HEK293 (cell line): ENCODE results near the gene MKLN1.

Source experiments
- CTCF ChIA-PET: fragments of 350-600 bp; formaldehyde crosslinking; extraction: SDS; loops from one replicate; lab custom pipeline; 2021; ENCODE audit warnings: antibody characterized with exemption; lab: Yijun Ruan, JAX
- POLR2A ChIA-PET: fragments of 300-600 bp; formaldehyde crosslinking; extraction: SDS; loops from one replicate; lab custom pipeline; 2020; ENCODE audit warnings: antibody characterized with exemption, inconsistent platforms; lab: Yijun Ruan, JAX
- H3K27ac ChIP-seq: fragments of 200-500 bp; sonication (Bioruptor generic); 2 replicates; pipeline ENCODE4 v1.5.1; 2014; ENCODE audit warnings: low read depth, low read length, control low read depth, inconsistent platforms; ENCODE audit errors: extremely low read depth
- H3K36me3 ChIP-seq, 2 experiments: fragments of 200-500 bp in 1 of 2; sonication (Bioruptor generic) in 1 of 2; 1 replicate in 1 of 2; 2 replicates in 1 of 2; pipeline ENCODE4 v1.5.1; 2014 to 2017; ENCODE audit warnings: inconsistent platforms in 2 of 2, low read length in 2 of 2; ENCODE audit not compliant: control insufficient read depth in 2 of 2, insufficient read depth in 1 of 2
- H3K4me1 ChIP-seq: fragments of 200-500 bp; sonication (Bioruptor generic); 2 replicates; pipeline ENCODE4 v1.5.1; 2014; ENCODE audit warnings: mild to moderate bottlenecking, low read length, inconsistent platforms; ENCODE audit not compliant: control insufficient read depth, insufficient read depth
- H3K4me3 ChIP-seq: 2 replicates; pipeline ENCODE4 v1.5.1; 2011; ENCODE audit warnings: low read depth, mild to moderate bottlenecking, control low read depth, low read length, moderate library complexity
- H3K9me3 ChIP-seq: fragments of 200-500 bp; sonication (Bioruptor generic); 2 replicates; pipeline ENCODE4 v1.5.1; 2014; ENCODE audit warnings: low read depth, low read length, inconsistent platforms; ENCODE audit not compliant: control insufficient read depth, insufficient read depth
- EGR2 ChIP-seq: fragments of 450-650 bp; formaldehyde crosslinking; IDR thresholded peaks from 2 replicates; pipeline ENCODE4 v1.5.1; 2016; ENCODE audit warnings: low read depth, missing biosample characterization, missing genetic modification characterization
- GLI4 ChIP-seq: fragments of 450-650 bp; formaldehyde crosslinking; IDR thresholded peaks from 2 replicates; pipeline ENCODE4 v1.5.1; 2016; ENCODE audit warnings: missing biosample characterization, missing genetic modification characterization
- KLF16 ChIP-seq: fragments of 450-650 bp; formaldehyde crosslinking; IDR thresholded peaks from 2 replicates; pipeline ENCODE4 v1.5.1; 2017; ENCODE audit warnings: missing biosample characterization, missing genetic modification characterization
- KLF8 ChIP-seq: fragments of 450-650 bp; formaldehyde crosslinking; IDR thresholded peaks from 2 replicates; pipeline ENCODE4 v1.5.1; 2016; ENCODE audit warnings: missing biosample characterization, missing genetic modification characterization
- KLF9 ChIP-seq: fragments of 450-650 bp; formaldehyde crosslinking; IDR thresholded peaks from 2 replicates; pipeline ENCODE4 v1.5.1; 2016; ENCODE audit warnings: missing biosample characterization, missing genetic modification characterization, low read depth
- SP3 ChIP-seq: fragments of 450-650 bp; formaldehyde crosslinking; IDR thresholded peaks from 2 replicates; pipeline ENCODE4 v1.5.1; 2016; ENCODE audit warnings: missing biosample characterization, missing genetic modification characterization
- YY2 ChIP-seq: fragments of 450-650 bp; formaldehyde crosslinking; IDR thresholded peaks from 2 replicates; pipeline ENCODE4 v1.5.1; 2016; ENCODE audit warnings: missing biosample characterization, missing genetic modification characterization
- ZBTB10 ChIP-seq: fragments of 450-650 bp; formaldehyde crosslinking; IDR thresholded peaks from 2 replicates; pipeline ENCODE4 v1.5.1; 2016; ENCODE audit warnings: missing biosample characterization, missing genetic modification characterization
- ZBTB21 ChIP-seq: fragments of 450-650 bp; formaldehyde crosslinking; IDR thresholded peaks from 2 replicates; pipeline ENCODE4 v1.5.1; 2017; ENCODE audit warnings: missing biosample characterization, missing genetic modification characterization
- ZBTB8A ChIP-seq: fragments of 450-650 bp; formaldehyde crosslinking; IDR thresholded peaks from 2 replicates; pipeline ENCODE4 v1.5.1; 2016; ENCODE audit warnings: missing biosample characterization, missing genetic modification characterization
- ZFP37 ChIP-seq: fragments of 450-650 bp; formaldehyde crosslinking; IDR thresholded peaks from 2 replicates; pipeline ENCODE4 v1.5.1; 2016; ENCODE audit warnings: missing biosample characterization, missing genetic modification characterization
- ZNF121 ChIP-seq: fragments of 450-650 bp; formaldehyde crosslinking; IDR thresholded peaks from 2 replicates; pipeline ENCODE4 v1.5.1; 2016; ENCODE audit warnings: missing biosample characterization, missing genetic modification characterization
- ZNF132 ChIP-seq: fragments of 450-650 bp; formaldehyde crosslinking; IDR thresholded peaks from 2 replicates; pipeline ENCODE4 v1.5.1; 2017; ENCODE audit warnings: missing biosample characterization, missing genetic modification characterization, borderline replicate concordance
- ZNF341 ChIP-seq: fragments of 450-650 bp; formaldehyde crosslinking; IDR thresholded peaks from 2 replicates; pipeline ENCODE4; 2016; ENCODE audit warnings: low read depth, missing biosample characterization, missing genetic modification characterization
- ZNF391 ChIP-seq: fragments of 450-650 bp; formaldehyde crosslinking; IDR thresholded peaks from 2 replicates; pipeline ENCODE4 v1.5.1; 2016; ENCODE audit warnings: low read depth, missing biosample characterization, missing genetic modification characterization, borderline replicate concordance
- ZNF394 ChIP-seq: fragments of 450-650 bp; formaldehyde crosslinking; IDR thresholded peaks from 2 replicates; pipeline ENCODE4 v1.5.1; 2016; ENCODE audit warnings: missing biosample characterization, missing genetic modification characterization, mild to moderate bottlenecking, moderate library complexity, borderline replicate concordance
- ZNF600 ChIP-seq: fragments of 450-650 bp; formaldehyde crosslinking; IDR thresholded peaks from 2 replicates; pipeline ENCODE4 v1.5.1; 2016; ENCODE audit warnings: missing biosample characterization, missing genetic modification characterization
- ZNF629 ChIP-seq: fragments of 450-650 bp; formaldehyde crosslinking; IDR thresholded peaks from 2 replicates; pipeline ENCODE4 v1.5.1; 2017; ENCODE audit warnings: missing biosample characterization, missing genetic modification characterization
- ZNF692 ChIP-seq: fragments of 450-650 bp; formaldehyde crosslinking; IDR thresholded peaks from 2 replicates; pipeline ENCODE4 v1.5.1; 2016; ENCODE audit warnings: missing biosample characterization, missing genetic modification characterization
- ZNF701 ChIP-seq: fragments of 450-650 bp; formaldehyde crosslinking; IDR thresholded peaks from 2 replicates; pipeline ENCODE4 v1.5.1; 2016; ENCODE audit warnings: missing biosample characterization, missing genetic modification characterization
- ZNF792 ChIP-seq: fragments of 450-650 bp; formaldehyde crosslinking; IDR thresholded peaks from 2 replicates; pipeline ENCODE4 v1.5.1; 2016; ENCODE audit warnings: missing biosample characterization, missing genetic modification characterization
- ZSCAN30 ChIP-seq: fragments of 450-650 bp; IDR thresholded peaks from 2 replicates; pipeline ENCODE4 v1.5.1; 2018; ENCODE audit warnings: missing biosample characterization, mild to moderate bottlenecking, missing genetic modification characterization, moderate library complexity
- TF ChIP-seq, protein P1 (sequence below): fragments of 450-650 bp; formaldehyde crosslinking; IDR thresholded peaks from 2 replicates; pipeline ENCODE4 v1.5.1; 2016; ENCODE audit warnings: missing biosample characterization, missing genetic modification characterization
- TF ChIP-seq, protein P2 (sequence below): fragments of 450-650 bp; formaldehyde crosslinking; IDR thresholded peaks from 2 replicates; pipeline ENCODE4 v1.5.1; 2016; ENCODE audit warnings: missing biosample characterization, missing genetic modification characterization
- TF ChIP-seq, protein P3 (sequence below): fragments of 450-650 bp; formaldehyde crosslinking; IDR thresholded peaks from 2 replicates; pipeline ENCODE4; 2016; ENCODE audit warnings: missing biosample characterization, missing genetic modification characterization

Gene MKLN1

GRCh38 chr7:131327626-131328376 is at the start of gene MKLN1:
Gene MKLN1 (plus strand): TSS chr7:131327876. CDS start chr7:131327900, 24 bp downstream.
- Histone ChIP-seq H3K27ac (peak within 1 kb of the TSS; percentile 95), H3K4me1 (no peaks in the 10 kb centered on the region), H3K4me3 (peak within 1 kb of the TSS; percentile 93), H3K36me3 (no peaks in the 10 kb centered on the region), H3K9me3 (no peaks in the 10 kb centered on the region)
- ChIA-PET POLR2A (interaction anchor here (0.9 to 1.4 kb wide), 8 partner anchors 8 to 424 kb away, joined by 3 to 5 read pairs (median 3); no protein-coding TSS in a partner anchor), CTCF (interaction anchor here (0.7 to 1.3 kb wide), 4 partner anchors 31 to 259 kb away, joined by 3 to 5 read pairs (median 4); no protein-coding TSS in a partner anchor)
- TF ChIP-seq ZNF132 (tag by site-specific recombination), result no peak
- TF ChIP-seq KLF9 (tag by site-specific recombination), result peak; percentile 90
- peak; percentile 85 for TF ChIP-seq KLF8 (tag by site-specific recombination)
- TF ChIP-seq, protein P1, sequence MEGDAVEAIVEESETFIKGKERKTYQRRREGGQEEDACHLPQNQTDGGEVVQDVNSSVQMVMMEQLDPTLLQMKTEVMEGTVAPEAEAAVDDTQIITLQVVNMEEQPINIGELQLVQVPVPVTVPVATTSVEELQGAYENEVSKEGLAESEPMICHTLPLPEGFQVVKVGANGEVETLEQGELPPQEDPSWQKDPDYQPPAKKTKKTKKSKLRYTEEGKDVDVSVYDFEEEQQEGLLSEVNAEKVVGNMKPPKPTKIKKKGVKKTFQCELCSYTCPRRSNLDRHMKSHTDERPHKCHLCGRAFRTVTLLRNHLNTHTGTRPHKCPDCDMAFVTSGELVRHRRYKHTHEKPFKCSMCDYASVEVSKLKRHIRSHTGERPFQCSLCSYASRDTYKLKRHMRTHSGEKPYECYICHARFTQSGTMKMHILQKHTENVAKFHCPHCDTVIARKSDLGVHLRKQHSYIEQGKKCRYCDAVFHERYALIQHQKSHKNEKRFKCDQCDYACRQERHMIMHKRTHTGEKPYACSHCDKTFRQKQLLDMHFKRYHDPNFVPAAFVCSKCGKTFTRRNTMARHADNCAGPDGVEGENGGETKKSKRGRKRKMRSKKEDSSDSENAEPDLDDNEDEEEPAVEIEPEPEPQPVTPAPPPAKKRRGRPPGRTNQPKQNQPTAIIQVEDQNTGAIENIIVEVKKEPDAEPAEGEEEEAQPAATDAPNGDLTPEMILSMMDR (tag by site-specific recombination), result peak; percentile 41
- peak; percentile 98 for TF ChIP-seq ZNF692 (tag by site-specific recombination)
- peak; percentile 70; the same call in 1 of the 2 replicates for TF ChIP-seq ZNF792
- TF ChIP-seq ZNF629, result peak; percentile 47; the same call in 1 of the 2 replicates
- TF ChIP-seq YY2 (tag by site-specific recombination), result peak; percentile 92
- TF ChIP-seq ZSCAN30, result peak; percentile 88
- TF ChIP-seq ZNF701, result 0 out of 2 replicates have a peak, but pooled peaks have one; percentile 20
- TF ChIP-seq SP3 (tag by site-specific recombination), result peak; percentile 84
- TF ChIP-seq ZBTB10 (tag by site-specific recombination), result peak; percentile 87
- peak; percentile 73; the same call in 1 of the 2 replicates for TF ChIP-seq ZNF121 (tag by site-specific recombination)
- TF ChIP-seq EGR2 (tag by site-specific recombination), result peak; percentile 34
- TF ChIP-seq KLF16, result peak; percentile 74
- TF ChIP-seq, protein P2, sequence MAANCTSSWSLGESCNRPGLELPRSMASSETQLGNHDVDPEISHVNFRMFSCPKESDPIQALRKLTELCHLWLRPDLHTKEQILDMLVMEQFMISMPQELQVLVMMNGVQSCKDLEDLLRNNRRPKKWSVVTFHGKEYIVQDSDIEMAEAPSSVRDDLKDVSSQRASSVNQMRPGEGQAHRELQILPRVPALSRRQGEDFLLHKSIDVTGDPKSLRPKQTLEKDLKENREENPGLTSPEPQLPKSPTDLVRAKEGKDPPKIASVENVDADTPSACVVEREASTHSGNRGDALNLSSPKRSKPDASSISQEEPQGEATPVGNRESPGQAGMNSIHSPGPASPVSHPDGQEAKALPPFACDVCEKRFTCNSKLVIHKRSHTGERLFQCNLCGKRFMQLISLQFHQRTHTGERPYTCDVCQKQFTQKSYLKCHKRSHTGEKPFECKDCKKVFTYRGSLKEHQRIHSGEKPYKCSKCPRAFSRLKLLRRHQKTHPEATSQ, result peak; percentile 94
- TF ChIP-seq ZBTB21, result peak; percentile 46; the same call in 1 of the 2 replicates
- peak; percentile 96 for TF ChIP-seq GLI4 (tag by site-specific recombination)
- TF ChIP-seq, protein P3, sequence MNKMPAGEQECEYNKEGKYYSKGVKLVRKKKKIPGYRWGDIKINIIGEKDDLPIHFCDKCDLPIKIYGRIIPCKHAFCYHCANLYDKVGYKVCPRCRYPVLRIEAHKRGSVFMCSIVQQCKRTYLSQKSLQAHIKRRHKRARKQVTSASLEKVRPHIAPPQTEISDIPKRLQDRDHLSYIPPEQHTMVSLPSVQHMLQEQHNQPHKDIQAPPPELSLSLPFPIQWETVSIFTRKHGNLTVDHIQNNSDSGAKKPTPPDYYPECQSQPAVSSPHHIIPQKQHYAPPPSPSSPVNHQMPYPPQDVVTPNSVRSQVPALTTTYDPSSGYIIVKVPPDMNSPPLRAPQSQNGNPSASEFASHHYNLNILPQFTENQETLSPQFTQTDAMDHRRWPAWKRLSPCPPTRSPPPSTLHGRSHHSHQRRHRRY (tag by site-specific recombination), result 0 out of 2 replicates have a peak, but pooled peaks have one; percentile 66
- TF ChIP-seq ZNF391 (tag by site-specific recombination), result peak; percentile 70; the same call in 1 of the 2 replicates
- TF ChIP-seq ZNF600 (tag by site-specific recombination), result peak; percentile 81
- peak; percentile 40; the same call in 1 of the 2 replicates for TF ChIP-seq ZNF341 (tag by site-specific recombination)
- TF ChIP-seq ZNF394 (tag by site-specific recombination), result peak; percentile 80
- peak; percentile 82; the same call in 1 of the 2 replicates for TF ChIP-seq ZFP37
- TF ChIP-seq ZBTB8A, result peak; percentile 67
